ENCODE results near the gene SLN. TPM values are rescaled to one million over a fixed set of nuclear protein-coding genes. Genes with fewer than 3 reads are reported as not detected.

SLN gene
- total RNA-seq, 1 experiment from 2014 or later, result not detected

DNA sequence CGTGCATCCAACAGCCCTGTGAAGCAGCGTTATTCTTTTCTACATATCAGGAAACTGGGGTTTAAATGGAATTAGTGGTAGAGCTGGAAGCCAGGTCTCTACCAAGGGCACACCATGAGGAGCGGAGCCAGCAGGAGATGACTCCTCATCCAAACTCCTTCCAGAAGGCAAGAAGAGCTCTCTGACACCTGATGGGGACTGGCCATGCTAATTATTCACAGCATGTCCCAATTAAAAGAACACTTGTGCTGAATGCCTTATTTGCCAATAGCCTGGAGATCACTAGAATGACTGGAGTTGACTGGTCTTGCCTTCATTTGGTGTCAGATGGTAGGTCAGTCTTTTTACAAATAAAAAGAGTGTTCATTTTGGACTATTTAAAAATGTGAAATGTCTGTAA is 32.9 kb upstream of the SLN start (continued):
- TF ChIP-seq, protein P1, sequence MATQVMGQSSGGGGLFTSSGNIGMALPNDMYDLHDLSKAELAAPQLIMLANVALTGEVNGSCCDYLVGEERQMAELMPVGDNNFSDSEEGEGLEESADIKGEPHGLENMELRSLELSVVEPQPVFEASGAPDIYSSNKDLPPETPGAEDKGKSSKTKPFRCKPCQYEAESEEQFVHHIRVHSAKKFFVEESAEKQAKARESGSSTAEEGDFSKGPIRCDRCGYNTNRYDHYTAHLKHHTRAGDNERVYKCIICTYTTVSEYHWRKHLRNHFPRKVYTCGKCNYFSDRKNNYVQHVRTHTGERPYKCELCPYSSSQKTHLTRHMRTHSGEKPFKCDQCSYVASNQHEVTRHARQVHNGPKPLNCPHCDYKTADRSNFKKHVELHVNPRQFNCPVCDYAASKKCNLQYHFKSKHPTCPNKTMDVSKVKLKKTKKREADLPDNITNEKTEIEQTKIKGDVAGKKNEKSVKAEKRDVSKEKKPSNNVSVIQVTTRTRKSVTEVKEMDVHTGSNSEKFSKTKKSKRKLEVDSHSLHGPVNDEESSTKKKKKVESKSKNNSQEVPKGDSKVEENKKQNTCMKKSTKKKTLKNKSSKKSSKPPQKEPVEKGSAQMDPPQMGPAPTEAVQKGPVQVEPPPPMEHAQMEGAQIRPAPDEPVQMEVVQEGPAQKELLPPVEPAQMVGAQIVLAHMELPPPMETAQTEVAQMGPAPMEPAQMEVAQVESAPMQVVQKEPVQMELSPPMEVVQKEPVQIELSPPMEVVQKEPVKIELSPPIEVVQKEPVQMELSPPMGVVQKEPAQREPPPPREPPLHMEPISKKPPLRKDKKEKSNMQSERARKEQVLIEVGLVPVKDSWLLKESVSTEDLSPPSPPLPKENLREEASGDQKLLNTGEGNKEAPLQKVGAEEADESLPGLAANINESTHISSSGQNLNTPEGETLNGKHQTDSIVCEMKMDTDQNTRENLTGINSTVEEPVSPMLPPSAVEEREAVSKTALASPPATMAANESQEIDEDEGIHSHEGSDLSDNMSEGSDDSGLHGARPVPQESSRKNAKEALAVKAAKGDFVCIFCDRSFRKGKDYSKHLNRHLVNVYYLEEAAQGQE (IDR thresholded peaks at IDR 0.05; ENCODE audit: low read depth), result no peak
- TF ChIP-seq SRF (IDR thresholded peaks at IDR 0.05; ENCODE audit: low read depth), result no peak
- TF ChIP-seq POLR2AphosphoS5 (IDR thresholded peaks at IDR 0.05; ENCODE audit: low read depth, low read length), result no peak
- TF ChIP-seq EZH2 (IDR thresholded peaks at IDR 0.05), result no peak
- no peak for TF ChIP-seq FOSL1 (IDR thresholded peaks at IDR 0.05; ENCODE audit: low read depth)
- TF ChIP-seq CBX3 (IDR thresholded peaks at IDR 0.05; ENCODE audit: low read depth), result no peak

DNA sequence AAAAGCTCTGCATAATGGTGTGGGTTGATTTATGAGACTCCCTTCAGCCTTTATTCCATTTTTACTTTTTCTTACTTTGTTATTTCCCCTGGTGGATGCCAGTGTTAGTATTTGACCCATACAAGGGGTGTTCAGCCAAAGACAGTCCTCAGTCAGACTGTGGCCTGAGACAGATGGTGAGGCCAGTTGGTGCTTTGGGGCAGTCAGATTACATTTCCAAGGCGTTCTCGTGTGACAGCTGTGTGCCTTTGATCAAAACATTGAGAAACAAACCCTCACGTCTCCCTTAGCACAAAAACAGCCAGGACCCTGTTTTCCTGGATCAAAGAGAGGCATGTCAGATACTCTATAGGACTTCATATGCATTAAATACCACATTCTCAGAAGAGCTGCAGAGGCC is 31.3 kb upstream of the SLN start:
- BruUV-seq (replicated peaks), result no TSS peak
- Histone ChIP-seq H3K4me3 (replicated peaks in 1 of 2; ENCODE audit: low read depth in 1 of 2, low read length in 2 of 2) (no peak overlapping the region), H3K79me2 (ENCODE audit: insufficient read depth, low read length) (no peaks in the 10 kb centered on the region), H4K20me1 (ENCODE audit: insufficient read depth) (no peaks in the 10 kb centered on the region; the same call in 1 of the 2 replicates), H3K27me3 (ENCODE audit: insufficient read depth, low read length) (no peaks in the 10 kb centered on the region), H2AFZ (ENCODE audit: low read depth, low read length, poor library complexity, severe bottlenecking) (no peak overlapping the region), H3K9ac (ENCODE audit: low read length) (no peak overlapping the region), H3K36me3 (ENCODE audit: control insufficient read depth in 1 of 2, insufficient read depth in 2 of 2, low read length in 2 of 2) (no peaks in the 10 kb centered on the region), H3K9me3 (ENCODE audit: control insufficient read depth in 1 of 2, insufficient read depth in 1 of 2, low read depth in 1 of 2, low read length in 2 of 2) (no peaks in the 10 kb centered on the region), H3K9me2 (ENCODE audit: insufficient read depth) (no peaks in the 10 kb centered on the region), H3K4me2 (ENCODE audit: low read length) (no peak overlapping the region), H3K4me1 (ENCODE audit: control insufficient read depth in 1 of 2, insufficient read depth in 2 of 2, low read length in 2 of 2) (no peaks in the 10 kb centered on the region), H3K27ac (ENCODE audit: low read depth, low read length) (no peak overlapping the region)
- POLR2A ChIA-PET, result no interaction called here
- TF ChIP-seq, protein P2, sequence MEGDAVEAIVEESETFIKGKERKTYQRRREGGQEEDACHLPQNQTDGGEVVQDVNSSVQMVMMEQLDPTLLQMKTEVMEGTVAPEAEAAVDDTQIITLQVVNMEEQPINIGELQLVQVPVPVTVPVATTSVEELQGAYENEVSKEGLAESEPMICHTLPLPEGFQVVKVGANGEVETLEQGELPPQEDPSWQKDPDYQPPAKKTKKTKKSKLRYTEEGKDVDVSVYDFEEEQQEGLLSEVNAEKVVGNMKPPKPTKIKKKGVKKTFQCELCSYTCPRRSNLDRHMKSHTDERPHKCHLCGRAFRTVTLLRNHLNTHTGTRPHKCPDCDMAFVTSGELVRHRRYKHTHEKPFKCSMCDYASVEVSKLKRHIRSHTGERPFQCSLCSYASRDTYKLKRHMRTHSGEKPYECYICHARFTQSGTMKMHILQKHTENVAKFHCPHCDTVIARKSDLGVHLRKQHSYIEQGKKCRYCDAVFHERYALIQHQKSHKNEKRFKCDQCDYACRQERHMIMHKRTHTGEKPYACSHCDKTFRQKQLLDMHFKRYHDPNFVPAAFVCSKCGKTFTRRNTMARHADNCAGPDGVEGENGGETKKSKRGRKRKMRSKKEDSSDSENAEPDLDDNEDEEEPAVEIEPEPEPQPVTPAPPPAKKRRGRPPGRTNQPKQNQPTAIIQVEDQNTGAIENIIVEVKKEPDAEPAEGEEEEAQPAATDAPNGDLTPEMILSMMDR (IDR thresholded peaks at IDR 0.05 in 2 of 3, conservative IDR thresholded peaks at IDR 0.05 in 1 of 3; ENCODE audit: borderline replicate concordance in 1 of 3, insufficient read depth in 1 of 3, low read depth in 2 of 3, low read length in 2 of 3), result no peak
- TF ChIP-seq, protein P1 (IDR thresholded peaks at IDR 0.05; ENCODE audit: low read depth), result no peak
- TF ChIP-seq JUND (IDR thresholded peaks at IDR 0.05) (no peak), EZH2 (IDR thresholded peaks at IDR 0.05) (no peak), ZNF274 (IDR thresholded peaks at IDR 0.05; ENCODE audit: low read depth, low read length) (no peak), ELF1 (IDR thresholded peaks at IDR 0.05; ENCODE audit: borderline replicate concordance, low read depth) (no peak), YY1 (IDR thresholded peaks at IDR 0.05; ENCODE audit: extremely low read depth, insufficient replicate concordance, low read depth, low read length) (no peak), POLR2A (IDR thresholded peaks at IDR 0.05; ENCODE audit: borderline replicate concordance, extremely low read depth, insufficient read depth, insufficient read length) (no peak), POLR2AphosphoS5 (IDR thresholded peaks at IDR 0.05; ENCODE audit: low read depth, low read length) (no peak), SIN3A (IDR thresholded peaks at IDR 0.05; ENCODE audit: low read depth) (no peak), EGR1 (IDR thresholded peaks at IDR 0.05; ENCODE audit: low read depth) (no peak), SRF (IDR thresholded peaks at IDR 0.05; ENCODE audit: low read depth) (no peak), SP1 (IDR thresholded peaks at IDR 0.05; ENCODE audit: low read depth) (no peak), RAD21 (IDR thresholded peaks at IDR 0.05; ENCODE audit: low read depth) (no peak), EZH2phosphoT487 (IDR thresholded peaks at IDR 0.05; ENCODE audit: borderline replicate concordance) (no peak)
- TF ChIP-seq, protein P3, sequence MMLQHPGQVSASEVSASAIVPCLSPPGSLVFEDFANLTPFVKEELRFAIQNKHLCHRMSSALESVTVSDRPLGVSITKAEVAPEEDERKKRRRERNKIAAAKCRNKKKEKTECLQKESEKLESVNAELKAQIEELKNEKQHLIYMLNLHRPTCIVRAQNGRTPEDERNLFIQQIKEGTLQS (IDR thresholded peaks at IDR 0.05), result no peak
- RAD21 ChIA-PET (ENCODE audit: low non-redundant PET in 1 of 2, low total read pairs in 2 of 2, uncharacterized antibody in 2 of 2, unreplicated experiment in 2 of 2), result no interaction called here
- intact Hi-C loops (cut with micrococcal nuclease), result no loop called here
- ATAC-seq (no peak), DNase-seq (ENCODE audit: low read depth, low spot score) (no peak)
- CTCF ChIA-PET, result no interaction called here

All from HCT116 (cell line).